ENCODE measurements around the gene OLFML3.
"Not testable (repeated sequence)": the region's sequence is repeated elsewhere in the genome, so short reads cannot be mapped to it uniquely, and the experiment has no call there.

OLFML3 gene

GRCh38 chr1:114003431-114003830 lies 24.2 kb downstream of the OLFML3 start:
- Histone ChIP-seq H3K4me3 (ENCODE audit: control insufficient read depth in 1 of 7, extremely low read depth in 1 of 7, insufficient read depth in 4 of 7, low read depth in 2 of 7, low read length in 6 of 7) (no peak overlapping the region), H3K4me1 (ENCODE audit: control extremely low read depth in 1 of 4, control insufficient read depth in 4 of 4, insufficient read depth in 4 of 4, low read length in 3 of 4) (peaks cover 0 to 4% (median 1%) of the 10 kb centered on the region in 4 experiments), H3K9me3 (ENCODE audit: control extremely low read depth in 1 of 5, control insufficient read depth in 4 of 5, insufficient read depth in 2 of 5, low read depth in 1 of 5, low read length in 4 of 5) (no peaks in the 10 kb centered on the region), H3K36me3 (ENCODE audit: control insufficient read depth in 4 of 4, insufficient read depth in 4 of 4, low read length in 3 of 4) (no peaks in the 10 kb centered on the region), H3K27me3 (replicated peaks in 2 of 5; ENCODE audit: control insufficient read depth in 4 of 5, insufficient read depth in 5 of 5, low read length in 4 of 5) (peaks cover 0 to 2% (median 0%) of the 10 kb centered on the region in 5 experiments), H3K27ac (ENCODE audit: insufficient read depth in 1 of 2, low read depth in 1 of 2, low read length in 2 of 2, poor library complexity in 1 of 2, severe bottlenecking in 2 of 2) (no peak overlapping the region)
- ChIA-PET CTCF (no interaction called here), POLR2A (no interaction called here)
- WGBS (ENCODE audit: insufficient coverage) = 56% methylated on average over 3 of the region's 5 CpGs
- no peak for DNase-seq

GRCh38 chr1:114006825-114007224 lies 27.6 kb downstream of the OLFML3 start:
- CTCF ChIA-PET; H3K4me1 ChIP-seq (ENCODE audit: control extremely low read depth in 1 of 4, control insufficient read depth in 4 of 4, insufficient read depth in 4 of 4, low read length in 3 of 4); H3K4me3 ChIP-seq (ENCODE audit: control insufficient read depth in 1 of 7, extremely low read depth in 1 of 7, insufficient read depth in 4 of 7, low read depth in 2 of 7, low read length in 6 of 7); H3K36me3 ChIP-seq (ENCODE audit: control insufficient read depth in 4 of 4, insufficient read depth in 4 of 4, low read length in 3 of 4); H3K27me3 ChIP-seq (replicated peaks in 2 of 5; ENCODE audit: control insufficient read depth in 4 of 5, insufficient read depth in 5 of 5, low read length in 4 of 5); DNase-seq; H3K9me3 ChIP-seq (ENCODE audit: control extremely low read depth in 1 of 5, control insufficient read depth in 4 of 5, insufficient read depth in 2 of 5, low read depth in 1 of 5, low read length in 4 of 5); H3K27ac ChIP-seq (ENCODE audit: insufficient read depth in 1 of 2, low read depth in 1 of 2, low read length in 2 of 2, poor library complexity in 1 of 2, severe bottlenecking in 2 of 2); POLR2A ChIA-PET: not testable (repeated sequence)
- WGBS (ENCODE audit: insufficient coverage) = 96% methylated on average over 3 of the region's 4 CpGs

- POLR2A ChIA-PET = no interaction called here
- CTCF ChIA-PET = no interaction called here
These were observed 29.2 kb downstream of the OLFML3 start for GRCh38 chr1:114008480-114008941.

GRCh38 chr1:114008993-114009392 lies 29.7 kb downstream of the OLFML3 start:
- Histone ChIP-seq H3K4me3 (ENCODE audit: control insufficient read depth in 1 of 7, extremely low read depth in 1 of 7, insufficient read depth in 4 of 7, low read depth in 2 of 7, low read length in 6 of 7) (no peak overlapping the region), H3K9me3 (ENCODE audit: control extremely low read depth in 1 of 5, control insufficient read depth in 4 of 5, insufficient read depth in 2 of 5, low read depth in 1 of 5, low read length in 4 of 5) (no peaks in the 10 kb centered on the region), H3K27ac (ENCODE audit: insufficient read depth in 1 of 2, low read depth in 1 of 2, low read length in 2 of 2, poor library complexity in 1 of 2, severe bottlenecking in 2 of 2) (no peak overlapping the region), H3K27me3 (replicated peaks in 2 of 5; ENCODE audit: control insufficient read depth in 4 of 5, insufficient read depth in 5 of 5, low read length in 4 of 5) (peaks cover 0 to 3% (median 0%) of the 10 kb centered on the region in 5 experiments), H3K4me1 (ENCODE audit: control extremely low read depth in 1 of 4, control insufficient read depth in 4 of 4, insufficient read depth in 4 of 4, low read length in 3 of 4) (no peaks in the 10 kb centered on the region), H3K36me3 (ENCODE audit: control insufficient read depth in 4 of 4, insufficient read depth in 4 of 4, low read length in 3 of 4) (no peaks in the 10 kb centered on the region)
- CTCF ChIA-PET = no interaction called here
- DNase-seq = no peak
- POLR2A ChIA-PET = no interaction called here

More at GRCh38 chr1:114008480-114008941, 29.2 kb downstream of the OLFML3 start:
- no peaks in the 10 kb centered on the region for H3K36me3 ChIP-seq (ENCODE audit: control insufficient read depth in 4 of 4, insufficient read depth in 4 of 4, low read length in 3 of 4)
- no peak for DNase-seq
- no peak overlapping the region for H3K4me3 ChIP-seq (ENCODE audit: control insufficient read depth in 1 of 7, extremely low read depth in 1 of 7, insufficient read depth in 4 of 7, low read depth in 2 of 7, low read length in 6 of 7)
- H3K9me3 ChIP-seq (ENCODE audit: control extremely low read depth in 1 of 5, control insufficient read depth in 4 of 5, insufficient read depth in 2 of 5, low read depth in 1 of 5, low read length in 4 of 5) = no peaks in the 10 kb centered on the region
- peaks cover 0 to 1% (median 0%) of the 10 kb centered on the region in 4 experiments for H3K4me1 ChIP-seq (ENCODE audit: control extremely low read depth in 1 of 4, control insufficient read depth in 4 of 4, insufficient read depth in 4 of 4, low read length in 3 of 4)
- no CpG with 5 or more reads among the region's 2 CpGs for WGBS (ENCODE audit: insufficient coverage)
- H3K27ac ChIP-seq (ENCODE audit: insufficient read depth in 1 of 2, low read depth in 1 of 2, low read length in 2 of 2, poor library complexity in 1 of 2, severe bottlenecking in 2 of 2) = no peak overlapping the region
- peaks cover 0 to 3% (median 0%) of the 10 kb centered on the region in 5 experiments for H3K27me3 ChIP-seq (replicated peaks in 2 of 5; ENCODE audit: control insufficient read depth in 4 of 5, insufficient read depth in 5 of 5, low read length in 4 of 5)

GRCh38 chr1:114009393-114009792 lies 30.1 kb downstream of the OLFML3 start:
- Histone ChIP-seq H3K4me3 (ENCODE audit: control insufficient read depth in 1 of 7, extremely low read depth in 1 of 7, insufficient read depth in 4 of 7, low read depth in 2 of 7, low read length in 6 of 7) (no peak overlapping the region), H3K4me1 (ENCODE audit: control extremely low read depth in 1 of 4, control insufficient read depth in 4 of 4, insufficient read depth in 4 of 4, low read length in 3 of 4) (no peaks in the 10 kb centered on the region), H3K36me3 (ENCODE audit: control insufficient read depth in 4 of 4, insufficient read depth in 4 of 4, low read length in 3 of 4) (no peaks in the 10 kb centered on the region), H3K27me3 (replicated peaks in 2 of 5; ENCODE audit: control insufficient read depth in 4 of 5, insufficient read depth in 5 of 5, low read length in 4 of 5) (peaks cover 0 to 3% (median 0%) of the 10 kb centered on the region in 5 experiments), H3K9me3 (ENCODE audit: control extremely low read depth in 1 of 5, control insufficient read depth in 4 of 5, insufficient read depth in 2 of 5, low read depth in 1 of 5, low read length in 4 of 5) (no peaks in the 10 kb centered on the region), H3K27ac (ENCODE audit: insufficient read depth in 1 of 2, low read depth in 1 of 2, low read length in 2 of 2, poor library complexity in 1 of 2, severe bottlenecking in 2 of 2) (no peak overlapping the region)
- WGBS (ENCODE audit: insufficient coverage) = no CpG with 5 or more reads among the region's 1 CpG
- ChIA-PET POLR2A (no interaction called here), CTCF (no interaction called here)
- no peak for DNase-seq

GRCh38 chr1:114010433-114011184 lies 31.3 kb downstream of the OLFML3 start:
- no peak for DNase-seq
- Histone ChIP-seq H3K27me3 (replicated peaks in 2 of 5; ENCODE audit: control insufficient read depth in 4 of 5, insufficient read depth in 5 of 5, low read length in 4 of 5) (peaks cover 0 to 3% (median 0%) of the 10 kb centered on the region in 5 experiments), H3K9me3 (ENCODE audit: control extremely low read depth in 1 of 5, control insufficient read depth in 4 of 5, insufficient read depth in 2 of 5, low read depth in 1 of 5, low read length in 4 of 5) (no peaks in the 10 kb centered on the region), H3K4me1 (ENCODE audit: control extremely low read depth in 1 of 4, control insufficient read depth in 4 of 4, insufficient read depth in 4 of 4, low read length in 3 of 4) (no peaks in the 10 kb centered on the region), H3K36me3 (ENCODE audit: control insufficient read depth in 4 of 4, insufficient read depth in 4 of 4, low read length in 3 of 4) (no peaks in the 10 kb centered on the region), H3K27ac (ENCODE audit: insufficient read depth in 1 of 2, low read depth in 1 of 2, low read length in 2 of 2, poor library complexity in 1 of 2, severe bottlenecking in 2 of 2) (no peak overlapping the region), H3K4me3 (ENCODE audit: control insufficient read depth in 1 of 7, extremely low read depth in 1 of 7, insufficient read depth in 4 of 7, low read depth in 2 of 7, low read length in 6 of 7) (no peak overlapping the region)
- POLR2A ChIA-PET = no interaction called here
- WGBS (ENCODE audit: insufficient coverage) = 100% methylated on average over 3 of the region's 9 CpGs
- CTCF ChIA-PET = interaction anchor here (1.4 kb wide), 1 partner anchor 17 kb away, joined by 3 read pairs; no protein-coding TSS in a partner anchor

GRCh38 chr1:114011796-114012195 lies 32.5 kb downstream of the OLFML3 start:
- peaks cover 0 to 3% (median 0%) of the 10 kb centered on the region in 5 experiments for H3K27me3 ChIP-seq (replicated peaks in 2 of 5; ENCODE audit: control insufficient read depth in 4 of 5, insufficient read depth in 5 of 5, low read length in 4 of 5)
- H3K4me3 ChIP-seq (ENCODE audit: control insufficient read depth in 1 of 7, extremely low read depth in 1 of 7, insufficient read depth in 4 of 7, low read depth in 2 of 7, low read length in 6 of 7) = no peak overlapping the region
- H3K9me3 ChIP-seq (ENCODE audit: control extremely low read depth in 1 of 5, control insufficient read depth in 4 of 5, insufficient read depth in 2 of 5, low read depth in 1 of 5, low read length in 4 of 5) = no peaks in the 10 kb centered on the region
- ChIA-PET CTCF (interaction anchor here (1.4 kb wide), 1 partner anchor 18 kb away, joined by 3 read pairs; no protein-coding TSS in a partner anchor), POLR2A (no interaction called here)
- DNase-seq = no peak
- no peaks in the 10 kb centered on the region for H3K36me3 ChIP-seq (ENCODE audit: control insufficient read depth in 4 of 4, insufficient read depth in 4 of 4, low read length in 3 of 4)
- H3K4me1 ChIP-seq (ENCODE audit: control extremely low read depth in 1 of 4, control insufficient read depth in 4 of 4, insufficient read depth in 4 of 4, low read length in 3 of 4) = no peaks in the 10 kb centered on the region
- no peak overlapping the region for H3K27ac ChIP-seq (ENCODE audit: insufficient read depth in 1 of 2, low read depth in 1 of 2, low read length in 2 of 2, poor library complexity in 1 of 2, severe bottlenecking in 2 of 2)
